ENCODE data around the gene HOXC9.

HOXC9 gene

DNA sequence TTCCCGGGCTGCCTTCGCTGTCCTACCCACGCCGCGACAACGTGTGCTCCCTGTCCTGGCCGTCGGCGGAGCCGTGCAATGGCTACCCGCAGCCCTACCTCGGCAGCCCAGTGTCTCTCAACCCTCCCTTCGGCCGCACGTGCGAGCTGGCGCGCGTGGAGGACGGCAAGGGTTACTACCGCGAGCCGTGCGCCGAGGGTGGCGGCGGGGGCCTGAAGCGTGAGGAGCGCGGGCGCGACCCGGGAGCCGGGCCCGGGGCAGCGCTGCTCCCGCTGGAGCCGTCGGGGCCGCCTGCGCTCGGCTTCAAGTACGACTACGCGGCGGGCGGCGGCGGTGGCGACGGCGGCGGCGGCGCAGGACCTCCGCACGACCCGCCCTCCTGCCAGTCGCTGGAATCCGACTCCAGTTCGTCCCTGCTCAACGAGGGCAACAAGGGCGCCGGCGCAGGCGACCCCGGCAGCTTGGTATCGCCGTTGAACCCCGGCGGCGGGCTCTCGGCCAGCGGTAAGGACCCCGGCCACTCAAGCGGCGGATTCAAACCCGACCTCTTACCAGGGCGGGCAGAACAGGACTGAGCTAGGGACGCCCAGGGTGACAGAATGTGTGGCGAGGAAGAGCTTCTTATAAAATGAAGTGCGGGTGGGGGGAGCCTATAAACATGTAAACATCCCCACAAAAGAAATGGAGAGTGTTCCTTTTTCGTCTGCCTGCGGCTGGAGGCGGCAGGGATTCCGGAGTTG is 44.8 kb upstream of the HOXC9 start:
- Histone ChIP-seq H3K36me3 (ENCODE audit: control insufficient read depth, insufficient read depth, low read length) (no peaks in the 10 kb centered on the region), H3K4me3 (ENCODE audit: insufficient read depth, low read depth, low read length) (no peak overlapping the region), H3K27ac (ENCODE audit: insufficient read depth, low read depth, low read length, poor library complexity, severe bottlenecking) (no peak overlapping the region), H3K4me1 (ENCODE audit: control insufficient read depth, insufficient read depth, low read length) (no peaks in the 10 kb centered on the region), H3K9me3 (ENCODE audit: control insufficient read depth, low read length) (no peaks in the 10 kb centered on the region), H3K27me3 (ENCODE audit: control insufficient read depth, insufficient read depth, low read length, poor library complexity, severe bottlenecking) (peaks cover 100% of the 10 kb centered on the region)
- WGBS, 2 experiments, result 4 to 5% methylated on average over 85 to 86 of the region's 86 CpGs

DNA sequence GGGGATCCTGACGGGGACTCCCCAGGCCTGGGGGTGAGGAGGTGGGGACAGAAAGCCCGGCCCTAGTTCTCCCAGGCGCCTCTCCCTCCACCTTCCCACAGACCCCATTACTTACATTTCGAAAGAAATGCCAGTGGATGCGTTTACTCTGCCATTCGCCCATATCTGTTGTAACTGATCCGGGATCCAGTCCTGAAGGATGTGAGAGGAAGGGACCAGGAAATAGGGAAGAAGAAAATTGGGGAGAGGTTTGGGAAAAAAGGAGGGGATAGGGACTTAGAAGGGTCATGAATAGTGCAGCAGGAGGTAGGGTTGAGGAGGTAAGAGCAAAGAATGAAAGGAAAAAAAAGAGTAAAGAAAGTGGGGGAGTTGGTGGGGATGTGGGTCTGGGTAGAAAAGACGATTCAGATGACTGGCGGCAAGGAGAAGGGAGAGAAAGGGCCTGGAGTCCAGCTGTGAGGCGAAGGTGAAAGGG is 44.1 kb upstream of the HOXC9 start:
- 12% methylated on average over 10 of the region's 10 CpGs for WGBS, 2 experiments

GRCh38 chr12:53956251-53956887 is 43.6 kb upstream of the HOXC9 start:
- Histone ChIP-seq H3K27ac (ENCODE audit: insufficient read depth, low read depth, low read length, poor library complexity, severe bottlenecking) (no peak overlapping the region), H3K4me3 (ENCODE audit: insufficient read depth, low read depth, low read length) (no peak overlapping the region), H3K36me3 (ENCODE audit: control insufficient read depth, insufficient read depth, low read length) (no peaks in the 10 kb centered on the region), H3K9me3 (ENCODE audit: control insufficient read depth, low read length) (no peaks in the 10 kb centered on the region), H3K4me1 (ENCODE audit: control insufficient read depth, insufficient read depth, low read length) (no peaks in the 10 kb centered on the region), H3K27me3 (ENCODE audit: control insufficient read depth, insufficient read depth, low read length, poor library complexity, severe bottlenecking) (peaks cover 100% of the 10 kb centered on the region)
- 17 to 18% methylated on average over 25 of the region's 25 CpGs for WGBS, 2 experiments

More for the DNA sequence above, 44.1 kb upstream of the HOXC9 start:
- Histone ChIP-seq H3K9me3 (ENCODE audit: control insufficient read depth, low read length) (no peaks in the 10 kb centered on the region), H3K27me3 (ENCODE audit: control insufficient read depth, insufficient read depth, low read length, poor library complexity, severe bottlenecking) (peaks cover 100% of the 10 kb centered on the region), H3K4me3 (ENCODE audit: insufficient read depth, low read depth, low read length) (no peak overlapping the region), H3K4me1 (ENCODE audit: control insufficient read depth, insufficient read depth, low read length) (no peaks in the 10 kb centered on the region), H3K27ac (ENCODE audit: insufficient read depth, low read depth, low read length, poor library complexity, severe bottlenecking) (no peak overlapping the region), H3K36me3 (ENCODE audit: control insufficient read depth, insufficient read depth, low read length) (no peaks in the 10 kb centered on the region)

GRCh38 chr12:53956914-53957536 is 42.9 kb upstream of the HOXC9 start:
- WGBS, 2 experiments, result 27% methylated on average over 11 of the region's 11 CpGs
- Histone ChIP-seq H3K36me3 (ENCODE audit: control insufficient read depth, insufficient read depth, low read length) (no peaks in the 10 kb centered on the region), H3K4me3 (ENCODE audit: insufficient read depth, low read depth, low read length) (no peak overlapping the region), H3K4me1 (ENCODE audit: control insufficient read depth, insufficient read depth, low read length) (no peaks in the 10 kb centered on the region), H3K27me3 (ENCODE audit: control insufficient read depth, insufficient read depth, low read length, poor library complexity, severe bottlenecking) (peaks cover 100% of the 10 kb centered on the region), H3K9me3 (ENCODE audit: control insufficient read depth, low read length) (no peaks in the 10 kb centered on the region), H3K27ac (ENCODE audit: insufficient read depth, low read depth, low read length, poor library complexity, severe bottlenecking) (no peak overlapping the region)

DNA sequence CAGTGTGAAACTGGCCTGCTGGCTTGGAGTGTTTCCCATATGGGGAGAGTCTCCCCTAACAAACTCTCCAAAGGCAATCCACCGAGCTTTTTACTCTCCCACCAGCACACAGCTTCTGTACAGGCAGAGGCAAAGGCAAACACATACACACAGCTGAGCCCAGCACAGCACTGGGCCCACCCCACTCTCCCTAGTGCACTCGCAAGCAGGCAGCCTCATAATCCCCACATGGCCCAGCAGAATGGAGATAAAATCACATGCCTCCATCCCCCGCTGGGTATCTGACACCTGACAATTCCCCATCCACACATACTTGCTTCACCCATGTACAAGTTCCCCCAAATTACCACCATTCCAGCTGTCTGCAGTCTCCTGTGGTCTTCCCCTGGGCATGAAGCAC is 41.8 kb upstream of the HOXC9 start:
- H3K27ac ChIP-seq (ENCODE audit: insufficient read depth, low read depth, low read length, poor library complexity, severe bottlenecking), result no peak overlapping the region
- WGBS, 2 experiments, result 37 to 38% methylated on average over 3 of the region's 3 CpGs
- H3K27me3 ChIP-seq (ENCODE audit: control insufficient read depth, insufficient read depth, low read length, poor library complexity, severe bottlenecking), result peaks cover 100% of the 10 kb centered on the region
- H3K9me3 ChIP-seq (ENCODE audit: control insufficient read depth, low read length), result no peaks in the 10 kb centered on the region
- no peak overlapping the region for H3K4me3 ChIP-seq (ENCODE audit: insufficient read depth, low read depth, low read length)
- H3K4me1 ChIP-seq (ENCODE audit: control insufficient read depth, insufficient read depth, low read length), result no peaks in the 10 kb centered on the region
- H3K36me3 ChIP-seq (ENCODE audit: control insufficient read depth, insufficient read depth, low read length), result no peaks in the 10 kb centered on the region

DNA sequence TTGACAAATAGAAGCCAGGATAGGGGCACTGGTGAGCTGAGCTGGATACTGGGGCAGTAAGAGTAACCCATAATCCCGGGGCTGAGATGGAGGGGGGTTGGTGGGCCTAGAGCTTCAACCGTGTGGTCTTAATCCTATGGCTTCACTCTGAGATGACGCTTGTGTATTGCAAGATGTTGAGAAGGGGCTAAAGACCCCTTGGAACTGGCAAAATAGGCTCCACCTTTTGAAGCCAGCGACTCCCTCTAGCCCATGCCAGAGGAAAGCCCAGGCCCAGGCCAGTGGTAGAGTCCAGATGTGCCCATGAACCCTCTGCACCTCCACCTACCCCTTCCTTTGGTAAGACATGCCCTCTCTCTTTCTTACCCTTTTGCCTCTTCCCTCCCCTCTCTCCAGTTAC is 40.6 kb upstream of the HOXC9 start:
- Histone ChIP-seq H3K36me3 (ENCODE audit: control insufficient read depth, insufficient read depth, low read length) (no peaks in the 10 kb centered on the region), H3K4me1 (ENCODE audit: control insufficient read depth, insufficient read depth, low read length) (no peaks in the 10 kb centered on the region), H3K27ac (ENCODE audit: insufficient read depth, low read depth, low read length, poor library complexity, severe bottlenecking) (no peak overlapping the region), H3K9me3 (ENCODE audit: control insufficient read depth, low read length) (no peaks in the 10 kb centered on the region), H3K27me3 (ENCODE audit: control insufficient read depth, insufficient read depth, low read length, poor library complexity, severe bottlenecking) (peaks cover 100% of the 10 kb centered on the region), H3K4me3 (ENCODE audit: insufficient read depth, low read depth, low read length) (no peak overlapping the region)
- 19 to 21% methylated on average over 4 of the region's 4 CpGs for WGBS, 2 experiments

- 22 to 23% methylated on average over 39 of the region's 39 CpGs for WGBS, 2 experiments
- no peaks in the 10 kb centered on the region for H3K4me1 ChIP-seq (ENCODE audit: control insufficient read depth, insufficient read depth, low read length)
- no peak overlapping the region for H3K4me3 ChIP-seq (ENCODE audit: insufficient read depth, low read depth, low read length)
- H3K27ac ChIP-seq (ENCODE audit: insufficient read depth, low read depth, low read length, poor library complexity, severe bottlenecking), result no peak overlapping the region
- peaks cover 100% of the 10 kb centered on the region for H3K27me3 ChIP-seq (ENCODE audit: control insufficient read depth, insufficient read depth, low read length, poor library complexity, severe bottlenecking)
- H3K36me3 ChIP-seq (ENCODE audit: control insufficient read depth, insufficient read depth, low read length), result no peaks in the 10 kb centered on the region
- H3K9me3 ChIP-seq (ENCODE audit: control insufficient read depth, low read length), result no peaks in the 10 kb centered on the region
Observed at GRCh38 chr12:53960187-53961024, 39.6 kb upstream of the HOXC9 start.

DNA sequence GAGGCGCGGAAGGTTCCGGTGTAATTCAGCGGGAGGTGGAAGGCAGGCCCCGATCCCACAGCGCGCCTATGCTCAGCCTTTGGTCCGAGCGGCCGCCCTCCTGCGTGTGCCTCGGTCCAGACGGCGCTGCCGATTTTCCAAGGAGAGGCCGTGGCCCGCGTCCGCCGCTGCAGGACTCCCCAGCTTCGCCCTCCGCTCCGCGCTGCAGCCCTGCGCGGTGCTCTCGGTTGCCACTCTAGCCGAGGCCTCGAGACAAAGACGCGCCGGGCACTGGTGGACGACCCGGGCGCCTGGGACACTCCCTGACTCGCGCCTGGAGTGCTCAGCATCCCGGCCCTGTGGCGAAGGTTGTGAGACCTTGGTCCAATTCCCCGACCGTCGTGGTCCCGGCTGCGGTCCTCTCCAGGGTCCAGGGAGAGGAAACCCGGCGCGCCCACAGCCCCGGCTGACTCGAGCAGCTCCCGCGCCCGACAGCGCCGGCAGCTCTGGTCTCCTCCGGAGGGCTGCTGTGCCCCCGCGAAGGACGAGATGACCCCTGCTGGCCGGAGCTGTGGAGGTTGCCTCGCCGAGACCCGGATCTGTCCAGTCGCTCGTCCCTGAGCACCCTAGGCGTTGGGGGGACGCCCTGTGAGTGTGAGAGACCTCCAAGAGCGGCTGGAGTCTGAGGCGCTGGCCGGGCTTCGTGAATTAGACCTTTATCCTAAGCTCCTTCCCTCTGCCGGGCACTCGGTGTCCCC is 38.8 kb upstream of the HOXC9 start:
- WGBS, 2 experiments, result 3% methylated on average over 72 of the region's 72 CpGs
- no peaks in the 10 kb centered on the region for H3K9me3 ChIP-seq (ENCODE audit: control insufficient read depth, low read length)
- H3K27ac ChIP-seq (ENCODE audit: insufficient read depth, low read depth, low read length, poor library complexity, severe bottlenecking), result no peak overlapping the region
- H3K27me3 ChIP-seq (ENCODE audit: control insufficient read depth, insufficient read depth, low read length, poor library complexity, severe bottlenecking), result peaks cover 100% of the 10 kb centered on the region
- H3K4me3 ChIP-seq (ENCODE audit: insufficient read depth, low read depth, low read length), result no peak overlapping the region
- H3K4me1 ChIP-seq (ENCODE audit: control insufficient read depth, insufficient read depth, low read length), result no peaks in the 10 kb centered on the region
- H3K36me3 ChIP-seq (ENCODE audit: control insufficient read depth, insufficient read depth, low read length), result no peaks in the 10 kb centered on the region

GRCh38 chr12:53963005-53963404 is 37.0 kb upstream of the HOXC9 start:
- no peaks in the 10 kb centered on the region for H3K4me1 ChIP-seq (ENCODE audit: control insufficient read depth, insufficient read depth, low read length)
- H3K27ac ChIP-seq (ENCODE audit: insufficient read depth, low read depth, low read length, poor library complexity, severe bottlenecking), result no peak overlapping the region
- WGBS, 2 experiments, result 26 to 30% methylated on average over 7 of the region's 7 CpGs
- H3K4me3 ChIP-seq (ENCODE audit: insufficient read depth, low read depth, low read length), result no peak overlapping the region
- peaks cover 100% of the 10 kb centered on the region for H3K27me3 ChIP-seq (ENCODE audit: control insufficient read depth, insufficient read depth, low read length, poor library complexity, severe bottlenecking)
- H3K9me3 ChIP-seq (ENCODE audit: control insufficient read depth, low read length), result no peaks in the 10 kb centered on the region
- no peaks in the 10 kb centered on the region for H3K36me3 ChIP-seq (ENCODE audit: control insufficient read depth, insufficient read depth, low read length)

Data from ectodermal cell (in vitro differentiated cells).